ENCODE results near the gene MMP24. TPM values are rescaled to one million over a fixed set of nuclear protein-coding genes. Genes with fewer than 3 reads are reported as not detected.
A peak's percentile ranks its signal among the peaks of the same experiment; 100 is the strongest.

MMP24 gene
- total and polyA plus RNA-seq, 2 of the 13 experiments (the other 11 are each of a cell fraction or from before 2014, with no cell fraction given) = 0.29 to 0.35 TPM

- ATAC-seq (no peak), FAIRE-seq (no peak), DNase-seq (ENCODE audit: low spot score) (no peak)
- Histone ChIP-seq H3K9me3 (ENCODE audit: low read length) (no peaks in the 10 kb centered on the region), H3K27ac (ENCODE audit: extremely low read length, insufficient read depth, low read length) (no peak overlapping the region), H3K9ac (ENCODE audit: insufficient read depth, low read depth, low read length) (no peak overlapping the region), H3K4me1 (ENCODE audit: insufficient read depth, low read length) (peaks cover 60% of the 10 kb centered on the region), H3K4me3 (replicated peaks in 1 of 3; ENCODE audit: insufficient read depth in 1 of 3, low read depth in 2 of 3, low read length in 3 of 3) (no peak overlapping the region), H2AFZ (ENCODE audit: low read length) (no peak overlapping the region), H3K27me3 (ENCODE audit: control insufficient read depth in 1 of 2, insufficient read depth in 2 of 2, low read length in 2 of 2) (peaks cover 9 to 53% of the 10 kb centered on the region in 2 experiments), H4K20me1 (ENCODE audit: insufficient read depth, low read length) (no peaks in the 10 kb centered on the region), H3K4me2 (ENCODE audit: low read depth, low read length) (no peak overlapping the region), H3K79me2 (ENCODE audit: insufficient read depth, low read length) (no peaks in the 10 kb centered on the region), H3K36me3 (replicated peaks in 1 of 2; ENCODE audit: control insufficient read depth in 1 of 2, insufficient read depth in 2 of 2, low read length in 2 of 2) (no peaks in the 10 kb centered on the region)
- no peak for TF ChIP-seq ZBTB1 (CRISPR knock-in tag; IDR thresholded peaks at IDR 0.05; ENCODE audit: borderline replicate concordance)
- peak; percentile 62 for TF ChIP-seq ZBTB33 (CRISPR knock-in tag; IDR thresholded peaks at IDR 0.05)
- WGBS (ENCODE audit: low lambda C conversion rate) = 68% methylated on average over 8 of the region's 8 CpGs
- in situ Hi-C loops (cut with HindIII; ENCODE audit: extremely low pct_ligation_motif_present, low pct_unique_long_range_greater_than_20kb) = loop anchor here (5.0 kb wide), 1 partner anchor 37 kb away; no protein-coding TSS in a partner anchor
- BruUV-seq (replicated peaks) = no TSS peak
- POLR2A ChIA-PET = interaction anchor here (3.3 kb wide), 2 partner anchors 11 to 12 kb away, joined by 19 to 24 read pairs; partner anchors contain the start of gene EIF6
- intact Hi-C loops (cut with micrococcal nuclease; ENCODE audit: unreplicated experiment) = no loop called here
- CTCF ChIA-PET (ENCODE audit: low intra/inter-chr PET ratio, low total read pairs) = no interaction called here
Measured at GRCh38 chr20:35295674-35296073, 69.2 kb downstream of the MMP24 start.

- Histone ChIP-seq H2AFZ (ENCODE audit: low read length) (no peak overlapping the region), H3K4me2 (ENCODE audit: low read depth, low read length) (no peak overlapping the region), H3K36me3 (replicated peaks in 1 of 2; ENCODE audit: control insufficient read depth in 1 of 2, insufficient read depth in 2 of 2, low read length in 2 of 2) (no peaks in the 10 kb centered on the region), H3K79me2 (ENCODE audit: insufficient read depth, low read length) (no peaks in the 10 kb centered on the region), H3K27me3 (ENCODE audit: control insufficient read depth in 1 of 2, insufficient read depth in 2 of 2, low read length in 2 of 2) (peaks cover 8 to 49% of the 10 kb centered on the region in 2 experiments), H3K4me3 (replicated peaks in 1 of 3; ENCODE audit: insufficient read depth in 1 of 3, low read depth in 2 of 3, low read length in 3 of 3) (no peak overlapping the region), H3K9ac (ENCODE audit: insufficient read depth, low read depth, low read length) (no peak overlapping the region), H4K20me1 (ENCODE audit: insufficient read depth, low read length) (no peaks in the 10 kb centered on the region), H3K4me1 (ENCODE audit: insufficient read depth, low read length) (peaks cover 55% of the 10 kb centered on the region), H3K27ac (ENCODE audit: extremely low read length, insufficient read depth, low read length) (no peak overlapping the region), H3K9me3 (ENCODE audit: low read length) (no peaks in the 10 kb centered on the region)
- CTCF ChIA-PET (ENCODE audit: low intra/inter-chr PET ratio, low total read pairs) = no interaction called here
- in situ Hi-C loops (cut with HindIII; ENCODE audit: extremely low pct_ligation_motif_present, low pct_unique_long_range_greater_than_20kb) = loop anchor here (5.0 kb wide), 1 partner anchor 36 kb away; no protein-coding TSS in a partner anchor
- FAIRE-seq (no peak), DNase-seq (ENCODE audit: low spot score) (no peak), ATAC-seq (peak; percentile 2; the same call in 1 of the 3 replicates)
- BruUV-seq (replicated peaks) = no TSS peak
- WGBS (ENCODE audit: low lambda C conversion rate) = 32% methylated on average over 9 of the region's 9 CpGs
- POLR2A ChIA-PET = interaction anchor here (1.0 to 3.3 kb wide), 3 partner anchors 9 to 159 kb away, joined by 3 to 19 read pairs (median 10); partner anchors contain the start of genes CEP250 and EIF6
- intact Hi-C loops (cut with micrococcal nuclease; ENCODE audit: unreplicated experiment) = no loop called here
- TF ChIP-seq ZNF891 (CRISPR knock-in tag; IDR thresholded peaks at IDR 0.05) = 0 out of 2 replicates have a peak, but pooled peaks have one; percentile 31
- TF ChIP-seq NR2F1 (CRISPR knock-in tag; IDR thresholded peaks at IDR 0.05) = no peak
- TF ChIP-seq KDM4B (CRISPR knock-in tag; IDR thresholded peaks at IDR 0.05) = no peak
- no peak for TF ChIP-seq PHF8 (CRISPR knock-in tag; IDR thresholded peaks at IDR 0.05)
- TF ChIP-seq ZNF335 (CRISPR knock-in tag; IDR thresholded peaks at IDR 0.05) = no peak
- TF ChIP-seq, protein P1, sequence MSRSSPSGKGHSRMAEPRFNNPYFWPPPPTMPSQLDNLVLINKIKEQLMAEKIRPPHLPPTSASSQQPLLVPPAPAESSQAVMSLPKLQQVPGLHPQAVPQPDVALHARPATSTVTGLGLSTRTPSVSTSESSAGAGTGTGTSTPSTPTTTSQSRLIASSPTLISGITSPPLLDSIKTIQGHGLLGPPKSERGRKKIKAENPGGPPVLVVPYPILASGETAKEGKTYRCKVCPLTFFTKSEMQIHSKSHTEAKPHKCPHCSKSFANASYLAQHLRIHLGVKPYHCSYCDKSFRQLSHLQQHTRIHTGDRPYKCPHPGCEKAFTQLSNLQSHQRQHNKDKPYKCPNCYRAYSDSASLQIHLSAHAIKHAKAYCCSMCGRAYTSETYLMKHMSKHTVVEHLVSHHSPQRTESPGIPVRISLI (CRISPR knock-in tag; IDR thresholded peaks at IDR 0.05; ENCODE audit: borderline replicate concordance) = no peak
- peak; percentile 44; the same call in 1 of the 2 replicates for TF ChIP-seq NRL (CRISPR knock-in tag; IDR thresholded peaks at IDR 0.05; ENCODE audit: borderline replicate concordance)
- TF ChIP-seq, protein P2, sequence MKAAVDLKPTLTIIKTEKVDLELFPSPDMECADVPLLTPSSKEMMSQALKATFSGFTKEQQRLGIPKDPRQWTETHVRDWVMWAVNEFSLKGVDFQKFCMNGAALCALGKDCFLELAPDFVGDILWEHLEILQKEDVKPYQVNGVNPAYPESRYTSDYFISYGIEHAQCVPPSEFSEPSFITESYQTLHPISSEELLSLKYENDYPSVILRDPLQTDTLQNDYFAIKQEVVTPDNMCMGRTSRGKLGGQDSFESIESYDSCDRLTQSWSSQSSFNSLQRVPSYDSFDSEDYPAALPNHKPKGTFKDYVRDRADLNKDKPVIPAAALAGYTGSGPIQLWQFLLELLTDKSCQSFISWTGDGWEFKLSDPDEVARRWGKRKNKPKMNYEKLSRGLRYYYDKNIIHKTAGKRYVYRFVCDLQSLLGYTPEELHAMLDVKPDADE (CRISPR knock-in tag; IDR thresholded peaks at IDR 0.05) = no peak
- 0 out of 2 replicates have a peak, but pooled peaks have one; percentile 4 for TF ChIP-seq UBTF (CRISPR knock-in tag; IDR thresholded peaks at IDR 0.05)
Measured at GRCh38 chr20:35296101-35296554, 69.6 kb downstream of the MMP24 start.

All from HepG2 (cell line).